GM18507 (cell line): ENCODE measurements around the gene BAG1.

Experiments used
- DNase-seq: peaks from one replicate; pipeline ENCODE4 v3.0.0; 2011; ENCODE audit warnings: low read depth; ENCODE audit not compliant: insufficient read length; ENCODE audit errors: extremely low spot score
- FAIRE-seq: peaks from 2 replicates; lab custom pipeline; 2011; peaks lifted over from hg19 to GRCh38; lab: Jason Lieb, UNC

The BAG1 gene

DNA sequence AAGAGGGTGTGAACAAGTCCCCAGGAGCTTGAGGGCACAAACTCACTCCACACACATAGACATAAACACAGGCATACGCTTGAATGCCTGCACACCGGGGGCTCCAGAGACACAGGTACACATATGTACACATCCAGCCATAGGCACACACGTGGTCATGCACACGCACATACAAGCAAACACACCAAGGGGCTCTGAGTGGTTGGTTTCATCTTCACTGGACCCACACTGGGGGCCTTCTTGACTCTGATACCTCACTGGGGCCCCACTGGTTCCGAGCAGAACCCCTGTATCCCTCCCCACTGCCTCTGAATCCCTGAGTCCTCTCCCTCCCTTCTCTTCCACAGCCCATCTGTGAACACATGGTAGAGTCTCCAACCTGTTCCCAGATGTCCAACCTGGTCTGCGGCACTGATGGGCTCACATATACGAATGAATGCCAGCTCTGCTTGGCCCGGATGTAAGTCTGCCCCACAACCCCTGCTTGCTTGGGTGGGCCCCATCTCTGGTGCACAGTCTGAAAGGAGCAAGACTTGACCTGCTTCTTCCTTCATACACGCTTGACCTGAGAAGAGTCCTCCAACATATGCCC lies 18.1 kb downstream of the BAG1 start:
- no peak for FAIRE-seq
- DNase-seq, result no peak

- DNase-seq (no peak), FAIRE-seq (no peak)
Observed at GRCh38 chr9:33245341-33245740, 19.2 kb downstream of the BAG1 start.

DNA sequence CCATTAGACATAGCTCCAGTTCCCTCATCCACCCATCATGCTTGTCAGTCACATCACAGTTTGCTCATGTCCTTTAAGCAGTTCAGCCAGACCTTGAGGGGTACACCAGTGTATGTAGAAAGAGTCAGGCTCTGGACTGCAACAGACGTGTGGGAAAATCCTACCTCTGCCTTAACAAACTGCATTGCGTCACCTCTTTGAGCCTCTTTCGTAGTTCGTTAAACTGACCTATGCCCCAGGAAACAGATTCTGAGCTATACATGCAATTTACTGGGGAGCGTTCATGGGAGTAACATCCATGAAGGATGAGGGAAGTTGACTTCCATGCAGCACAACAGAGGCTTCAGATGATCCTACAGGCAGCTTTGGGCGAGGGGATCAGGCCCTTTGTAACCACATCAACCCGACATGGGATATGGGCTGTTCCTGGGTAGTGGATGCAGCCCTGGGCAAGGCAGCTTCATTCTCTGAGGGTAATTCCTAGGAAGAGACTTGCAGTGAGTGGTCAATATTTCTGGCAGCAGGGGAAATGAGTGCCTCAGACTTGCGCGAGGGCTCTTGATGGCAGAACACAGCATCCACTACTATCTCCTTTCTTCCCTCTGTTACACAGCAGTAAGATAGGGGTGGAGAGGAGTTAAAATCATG lies 20.2 kb downstream of the BAG1 start:
- DNase-seq (no peak), FAIRE-seq (no peak)

- FAIRE-seq, result no peak
- no peak for DNase-seq
Observed at GRCh38 chr9:33242609-33243134, 21.8 kb downstream of the BAG1 start.

- no peak for DNase-seq
- FAIRE-seq, result no peak
Observed at GRCh38 chr9:33241298-33241697, 23.2 kb downstream of the BAG1 start.

GRCh38 chr9:33239921-33240320 lies 24.6 kb downstream of the BAG1 start, which contains the start of gene SPINK4:
TSS of gene SPINK4 (plus strand) at chr9:33240167. CDS start at chr9:33240209, 42 bp downstream.
- DNase-seq (no peak), FAIRE-seq (no peak)

- DNase-seq, result no peak
- FAIRE-seq, result no peak
Observed at GRCh38 chr9:33236571-33236970, 27.9 kb downstream of the BAG1 start.

- DNase-seq (no peak), FAIRE-seq (no peak)
Observed at GRCh38 chr9:33234511-33235467, 29.7 kb downstream of the BAG1 start.

DNA sequence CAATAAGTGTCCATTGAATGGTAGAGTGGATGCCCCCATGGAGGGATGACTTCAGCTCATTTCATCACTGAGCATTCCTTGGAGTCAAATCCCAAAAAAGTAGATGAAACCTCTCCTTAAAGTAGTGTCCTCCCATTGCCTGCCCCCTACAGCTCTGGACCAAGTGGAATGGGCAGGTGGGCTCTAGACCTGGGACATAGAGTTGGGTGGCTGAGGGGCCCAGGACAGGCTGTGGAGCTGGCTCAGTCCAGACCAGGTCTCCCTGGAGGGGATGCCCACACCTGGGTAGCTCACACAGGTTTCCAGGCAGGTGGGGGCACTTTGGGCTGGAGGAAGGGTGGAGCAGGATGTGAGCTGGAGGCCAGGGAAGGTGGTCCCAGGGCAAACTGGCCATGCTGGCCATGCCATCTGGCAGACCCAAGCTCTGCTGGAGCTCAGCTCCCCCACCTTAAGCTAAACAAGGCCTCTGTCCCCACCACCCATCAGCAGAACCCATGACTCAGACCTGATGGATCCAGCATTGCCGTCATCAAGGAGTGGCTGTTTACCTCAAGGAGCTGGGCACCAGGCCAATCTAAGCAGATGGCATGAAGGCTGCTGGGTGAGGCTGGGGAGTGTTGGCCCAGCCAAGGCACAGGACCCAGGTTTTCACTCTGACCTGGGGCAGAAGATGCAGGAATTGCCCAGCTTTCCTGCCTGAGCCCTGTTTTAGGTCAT lies 30.7 kb downstream of the BAG1 start:
- FAIRE-seq (no peak), DNase-seq (no peak)

GRCh38 chr9:33232815-33233214 lies 31.7 kb downstream of the BAG1 start:
- DNase-seq (no peak), FAIRE-seq (no peak)

- no peak for DNase-seq
- no peak for FAIRE-seq
Observed at GRCh38 chr9:33231623-33231942, 32.9 kb downstream of the BAG1 start.

- DNase-seq (no peak), FAIRE-seq (no peak)
Observed at GRCh38 chr9:33230756-33231622, 33.5 kb downstream of the BAG1 start.

GRCh38 chr9:33229359-33230114 lies 35.0 kb downstream of the BAG1 start:
- DNase-seq (no peak), FAIRE-seq (no peak)

DNA sequence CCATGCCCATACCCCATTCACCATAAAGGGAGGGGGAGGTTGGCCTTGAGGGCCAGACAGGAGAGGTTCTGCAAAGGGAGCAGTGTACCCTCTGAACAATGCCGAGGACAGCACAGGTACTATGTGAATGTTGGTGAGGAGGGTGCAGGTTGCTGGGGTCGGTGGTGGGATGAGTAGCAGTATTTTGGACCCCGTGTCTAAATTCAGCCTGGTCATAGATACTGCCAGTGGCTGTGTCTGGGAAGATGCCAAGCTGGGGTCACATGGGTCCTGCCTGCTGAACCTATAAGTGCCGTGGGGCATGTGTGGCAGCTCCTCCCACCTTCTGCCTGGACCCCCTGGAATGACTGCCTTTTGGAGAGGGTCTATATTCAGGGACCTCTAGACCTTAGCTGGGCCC lies 35.9 kb downstream of the BAG1 start:
- FAIRE-seq, result no peak
- no peak for DNase-seq

DNA sequence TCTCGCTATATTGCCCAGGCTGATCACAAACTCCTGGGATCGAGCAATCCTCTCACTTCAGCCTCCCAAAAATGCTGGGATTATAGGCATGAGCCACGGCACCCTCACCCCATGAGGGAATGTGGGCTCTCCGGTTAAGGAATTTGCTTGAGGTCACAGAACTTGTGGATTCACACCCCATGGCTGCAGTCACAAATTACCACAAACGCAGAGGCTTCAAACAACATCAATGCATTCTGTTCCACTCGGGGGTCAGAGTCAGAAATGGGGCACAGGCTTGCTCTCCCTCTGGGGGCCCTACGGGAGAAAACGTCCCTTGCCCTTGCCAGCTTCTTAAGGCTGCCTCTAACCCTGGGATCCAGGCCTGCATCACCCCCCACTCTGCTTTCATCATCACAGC lies 36.8 kb downstream of the BAG1 start:
- DNase-seq, result no peak
- FAIRE-seq, result no peak

- DNase-seq, result no peak
Observed at GRCh38 chr9:33227008-33227398, 37.5 kb downstream of the BAG1 start.

GRCh38 chr9:33225319-33226147 lies 39.0 kb downstream of the BAG1 start:
- peak; percentile 78 for FAIRE-seq
- no peak for DNase-seq

More at GRCh38 chr9:33227008-33227398, 37.5 kb downstream of the BAG1 start:
- FAIRE-seq, result peak; percentile 71
